ENCODE measurements around the gene COA6.
"Not testable (repeated sequence)": the region's sequence is repeated elsewhere in the genome, so short reads cannot be mapped to it uniquely, and the experiment has no call there.

The COA6 gene

GRCh38 chr1:234397732-234398131 lies 24.5 kb downstream of the COA6 start:
- H3K27ac ChIP-seq (ENCODE audit: low read length), result no peak overlapping the region
- H3K4me3 ChIP-seq (ENCODE audit: low read length), result no peak overlapping the region
- H3K4me1 ChIP-seq (ENCODE audit: control insufficient read depth, low read depth, low read length), result no peaks in the 10 kb centered on the region
- no peaks in the 10 kb centered on the region for H3K9me3 ChIP-seq (ENCODE audit: control insufficient read depth, low read depth, low read length)
- H3K9ac ChIP-seq (ENCODE audit: low read length), result no peak overlapping the region
- H3K27me3 ChIP-seq (ENCODE audit: control insufficient read depth, insufficient read depth, low read length), result no peaks in the 10 kb centered on the region
- H3K36me3 ChIP-seq (ENCODE audit: control insufficient read depth, low read depth, low read length), result peaks cover 10% of the 10 kb centered on the region

GRCh38 chr1:234398849-234399381 lies 25.7 kb downstream of the COA6 start:
- H3K36me3 ChIP-seq (ENCODE audit: control insufficient read depth, low read depth, low read length), result peaks cover 4% of the 10 kb centered on the region
- no peaks in the 10 kb centered on the region for H3K9me3 ChIP-seq (ENCODE audit: control insufficient read depth, low read depth, low read length)
- no peak overlapping the region for H3K9ac ChIP-seq (ENCODE audit: low read length)
- H3K4me3 ChIP-seq (ENCODE audit: low read length), result no peak overlapping the region
- H3K27me3 ChIP-seq (ENCODE audit: control insufficient read depth, insufficient read depth, low read length), result no peaks in the 10 kb centered on the region
- no peaks in the 10 kb centered on the region for H3K4me1 ChIP-seq (ENCODE audit: control insufficient read depth, low read depth, low read length)
- H3K27ac ChIP-seq (ENCODE audit: low read length), result no peak overlapping the region

- not testable (repeated sequence) for H3K27me3 ChIP-seq (ENCODE audit: control insufficient read depth, insufficient read depth, low read length); H3K27ac ChIP-seq (ENCODE audit: low read length); H3K9ac ChIP-seq (ENCODE audit: low read length); H3K9me3 ChIP-seq (ENCODE audit: control insufficient read depth, low read depth, low read length); H3K4me3 ChIP-seq (ENCODE audit: low read length); H3K36me3 ChIP-seq (ENCODE audit: control insufficient read depth, low read depth, low read length); H3K4me1 ChIP-seq (ENCODE audit: control insufficient read depth, low read depth, low read length)
Measured at GRCh38 chr1:234399515-234399914, 26.3 kb downstream of the COA6 start.

DNA sequence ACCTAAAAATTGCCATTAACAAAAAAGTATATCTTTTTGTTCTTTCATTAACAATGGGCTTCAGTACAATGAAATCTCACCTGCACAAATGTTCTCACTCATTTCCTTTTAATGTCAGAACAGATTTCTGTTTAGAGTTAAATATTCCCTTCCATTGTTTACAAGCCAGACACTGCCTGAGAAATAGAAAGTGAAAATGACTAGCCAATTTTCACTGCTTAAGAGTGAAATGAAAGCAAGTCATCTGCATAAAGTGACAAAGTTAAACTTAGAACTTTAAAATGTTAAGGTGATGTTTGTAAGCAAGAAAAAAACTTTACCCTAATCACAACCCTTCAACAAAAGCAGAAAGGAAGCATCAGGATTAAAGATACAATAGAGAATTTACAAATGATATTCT lies 27.5 kb downstream of the COA6 start:
- H3K4me1 ChIP-seq (ENCODE audit: control insufficient read depth, low read depth, low read length), result no peaks in the 10 kb centered on the region
- H3K27ac ChIP-seq (ENCODE audit: low read length), result no peak overlapping the region
- H3K9me3 ChIP-seq (ENCODE audit: control insufficient read depth, low read depth, low read length), result no peaks in the 10 kb centered on the region
- H3K9ac ChIP-seq (ENCODE audit: low read length), result no peak overlapping the region
- H3K27me3 ChIP-seq (ENCODE audit: control insufficient read depth, insufficient read depth, low read length), result no peaks in the 10 kb centered on the region
- H3K36me3 ChIP-seq (ENCODE audit: control insufficient read depth, low read depth, low read length), result peaks cover 6% of the 10 kb centered on the region
- H3K4me3 ChIP-seq (ENCODE audit: low read length), result no peak overlapping the region

DNA sequence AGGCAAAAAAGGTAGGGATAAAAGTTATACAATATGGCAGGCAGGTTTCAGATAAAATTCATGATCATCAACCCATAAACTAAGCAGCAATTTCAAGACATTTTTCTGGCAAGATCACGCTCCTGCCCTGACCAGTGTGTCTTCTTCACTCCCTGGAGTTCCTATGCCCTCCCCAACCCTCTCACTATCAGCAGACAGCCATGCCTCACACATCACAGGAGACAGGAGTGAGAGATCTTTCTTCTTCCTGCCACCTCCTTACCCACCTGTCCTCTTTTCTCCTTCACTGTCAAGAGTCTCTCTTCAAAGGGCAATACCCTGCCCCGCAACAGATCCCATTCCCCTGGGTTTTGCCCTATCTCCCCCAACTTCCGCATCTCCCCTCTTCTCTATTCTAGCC lies 28.4 kb downstream of the COA6 start:
- Histone ChIP-seq H3K27ac (ENCODE audit: low read length) (no peak overlapping the region), H3K9me3 (ENCODE audit: control insufficient read depth, low read depth, low read length) (no peaks in the 10 kb centered on the region), H3K36me3 (ENCODE audit: control insufficient read depth, low read depth, low read length) (peaks cover 8% of the 10 kb centered on the region)

DNA sequence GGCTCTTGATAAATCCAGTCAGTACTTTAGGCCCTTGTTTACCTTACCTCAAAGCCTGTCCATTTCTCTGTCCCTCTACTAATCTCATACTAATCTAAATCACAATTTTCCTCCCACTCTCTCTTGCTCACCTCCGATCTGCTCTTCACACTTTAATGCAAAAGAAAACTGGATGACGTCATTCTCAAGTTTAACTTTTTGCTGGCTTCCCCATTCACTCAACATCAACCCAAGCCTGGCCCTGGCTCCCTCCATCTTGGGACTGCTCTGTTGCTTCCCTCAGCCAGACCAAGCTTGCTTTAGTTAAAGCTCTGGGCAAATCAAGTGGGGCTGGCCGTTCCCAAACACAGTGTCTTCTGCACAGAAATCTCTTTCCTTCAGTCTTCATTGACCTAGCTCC lies 29.7 kb downstream of the COA6 start:
- Histone ChIP-seq H3K27ac (ENCODE audit: low read length) (no peak overlapping the region), H3K9me3 (ENCODE audit: control insufficient read depth, low read depth, low read length) (no peaks in the 10 kb centered on the region), H3K36me3 (ENCODE audit: control insufficient read depth, low read depth, low read length) (peaks cover 8% of the 10 kb centered on the region), H3K27me3 (ENCODE audit: control insufficient read depth, insufficient read depth, low read length) (no peaks in the 10 kb centered on the region), H3K4me1 (ENCODE audit: control insufficient read depth, low read depth, low read length) (no peaks in the 10 kb centered on the region), H3K9ac (ENCODE audit: low read length) (no peak overlapping the region), H3K4me3 (ENCODE audit: low read length) (no peak overlapping the region)

More for the DNA sequence above, 28.4 kb downstream of the COA6 start:
- Histone ChIP-seq H3K9ac (ENCODE audit: low read length) (no peak overlapping the region), H3K4me1 (ENCODE audit: control insufficient read depth, low read depth, low read length) (no peaks in the 10 kb centered on the region), H3K27me3 (ENCODE audit: control insufficient read depth, insufficient read depth, low read length) (no peaks in the 10 kb centered on the region), H3K4me3 (ENCODE audit: low read length) (no peak overlapping the region)

DNA sequence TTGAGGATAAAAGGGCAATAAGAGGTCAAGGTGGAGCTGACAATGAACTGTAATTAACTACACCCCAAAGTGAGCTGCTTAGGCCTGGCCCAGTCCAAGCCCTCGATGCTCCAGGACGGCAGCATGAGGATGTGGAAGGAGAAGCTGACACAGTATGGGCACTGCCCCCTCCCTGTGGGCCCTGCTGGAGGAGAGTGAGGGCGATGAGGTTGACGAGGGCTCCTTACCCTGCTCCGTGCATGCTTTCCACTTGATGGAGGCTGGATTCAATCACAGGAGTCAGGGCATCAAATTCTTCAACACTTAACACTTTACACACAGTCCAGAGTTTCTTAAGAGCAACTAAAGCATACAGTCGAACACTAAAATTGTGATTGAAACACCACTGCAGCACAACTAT lies 32.4 kb downstream of the COA6 start:
- Histone ChIP-seq H3K27me3 (ENCODE audit: control insufficient read depth, insufficient read depth, low read length) (no peaks in the 10 kb centered on the region), H3K4me3 (ENCODE audit: low read length) (no peak overlapping the region), H3K9ac (ENCODE audit: low read length) (no peak overlapping the region), H3K9me3 (ENCODE audit: control insufficient read depth, low read depth, low read length) (no peaks in the 10 kb centered on the region), H3K27ac (ENCODE audit: low read length) (no peak overlapping the region), H3K36me3 (ENCODE audit: control insufficient read depth, low read depth, low read length) (peaks cover 7% of the 10 kb centered on the region), H3K4me1 (ENCODE audit: control insufficient read depth, low read depth, low read length) (no peaks in the 10 kb centered on the region)

GRCh38 chr1:234406871-234407270 lies 33.6 kb downstream of the COA6 start:
- H3K27me3 ChIP-seq (ENCODE audit: control insufficient read depth, insufficient read depth, low read length), result no peaks in the 10 kb centered on the region
- H3K27ac ChIP-seq (ENCODE audit: low read length), result no peak overlapping the region
- H3K9me3 ChIP-seq (ENCODE audit: control insufficient read depth, low read depth, low read length), result no peaks in the 10 kb centered on the region
- H3K4me3 ChIP-seq (ENCODE audit: low read length), result no peak overlapping the region
- H3K9ac ChIP-seq (ENCODE audit: low read length), result no peak overlapping the region
- no peaks in the 10 kb centered on the region for H3K4me1 ChIP-seq (ENCODE audit: control insufficient read depth, low read depth, low read length)
- H3K36me3 ChIP-seq (ENCODE audit: control insufficient read depth, low read depth, low read length), result peaks cover 4% of the 10 kb centered on the region

DNA sequence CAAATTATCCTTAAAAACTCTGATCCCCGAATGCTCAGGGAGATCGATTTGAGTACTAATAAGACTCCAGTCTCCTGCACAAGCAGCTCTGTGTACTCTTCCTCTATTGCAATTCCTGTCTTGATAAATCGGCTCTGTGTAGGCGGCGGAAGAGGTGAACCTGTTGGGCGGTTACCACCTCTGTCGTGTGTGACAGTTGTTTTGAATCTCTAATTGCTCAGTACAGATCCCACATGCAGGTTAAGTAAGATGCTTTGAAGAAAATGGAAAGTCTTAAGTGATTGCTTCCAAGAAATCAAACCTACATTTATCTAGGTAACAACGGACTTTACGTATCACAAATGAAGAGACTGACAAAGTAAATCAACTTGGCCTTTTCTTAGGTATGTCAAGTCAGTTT lies 35.5 kb downstream of the COA6 start:
- Histone ChIP-seq H3K4me1 (ENCODE audit: control insufficient read depth, low read depth, low read length) (no peaks in the 10 kb centered on the region), H3K9ac (ENCODE audit: low read length) (no peak overlapping the region), H3K9me3 (ENCODE audit: control insufficient read depth, low read depth, low read length) (no peaks in the 10 kb centered on the region), H3K4me3 (ENCODE audit: low read length) (no peak overlapping the region), H3K36me3 (ENCODE audit: control insufficient read depth, low read depth, low read length) (peaks cover 10% of the 10 kb centered on the region), H3K27ac (ENCODE audit: low read length) (no peak overlapping the region), H3K27me3 (ENCODE audit: control insufficient read depth, insufficient read depth, low read length) (no peaks in the 10 kb centered on the region)

GRCh38 chr1:234409328-234409727 lies 36.1 kb downstream of the COA6 start:
- no peaks in the 10 kb centered on the region for H3K4me1 ChIP-seq (ENCODE audit: control insufficient read depth, low read depth, low read length)
- no peaks in the 10 kb centered on the region for H3K9me3 ChIP-seq (ENCODE audit: control insufficient read depth, low read depth, low read length)
- no peaks in the 10 kb centered on the region for H3K27me3 ChIP-seq (ENCODE audit: control insufficient read depth, insufficient read depth, low read length)
- no peak overlapping the region for H3K9ac ChIP-seq (ENCODE audit: low read length)
- H3K36me3 ChIP-seq (ENCODE audit: control insufficient read depth, low read depth, low read length), result peaks cover 12% of the 10 kb centered on the region
- H3K4me3 ChIP-seq (ENCODE audit: low read length), result no peak overlapping the region
- H3K27ac ChIP-seq (ENCODE audit: low read length), result no peak overlapping the region

- no peak overlapping the region for H3K4me3 ChIP-seq (ENCODE audit: low read length)
- no peak overlapping the region for H3K27ac ChIP-seq (ENCODE audit: low read length)
- no peaks in the 10 kb centered on the region for H3K4me1 ChIP-seq (ENCODE audit: control insufficient read depth, low read depth, low read length)
- H3K27me3 ChIP-seq (ENCODE audit: control insufficient read depth, insufficient read depth, low read length), result no peaks in the 10 kb centered on the region
- no peaks in the 10 kb centered on the region for H3K9me3 ChIP-seq (ENCODE audit: control insufficient read depth, low read depth, low read length)
- no peak overlapping the region for H3K9ac ChIP-seq (ENCODE audit: low read length)
- peaks cover 8% of the 10 kb centered on the region for H3K36me3 ChIP-seq (ENCODE audit: control insufficient read depth, low read depth, low read length)
Measured at GRCh38 chr1:234412830-234413229, 39.6 kb downstream of the COA6 start.

DNA sequence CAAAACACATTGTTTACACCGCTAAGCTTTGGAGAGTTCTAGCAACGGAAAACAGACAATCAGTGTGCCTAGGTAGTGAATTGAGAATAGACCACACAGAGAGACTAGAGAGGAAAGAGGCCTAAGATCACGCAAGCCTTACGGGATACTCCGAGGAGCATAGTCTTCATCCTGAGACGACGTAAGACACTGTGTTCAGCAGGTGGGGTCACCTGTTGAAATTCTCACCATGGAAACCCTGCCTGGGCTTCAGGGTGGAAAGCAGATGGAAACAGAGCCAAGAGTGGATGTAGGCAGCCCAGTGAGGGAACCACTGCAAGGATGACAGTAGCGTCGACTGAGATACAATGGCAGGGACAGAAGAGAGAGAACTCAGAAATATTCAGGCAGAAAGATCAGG lies 40.2 kb downstream of the COA6 start:
- no peaks in the 10 kb centered on the region for H3K9me3 ChIP-seq (ENCODE audit: control insufficient read depth, low read depth, low read length)
- H3K4me1 ChIP-seq (ENCODE audit: control insufficient read depth, low read depth, low read length), result no peaks in the 10 kb centered on the region
- H3K36me3 ChIP-seq (ENCODE audit: control insufficient read depth, low read depth, low read length), result peaks cover 8% of the 10 kb centered on the region
- no peak overlapping the region for H3K9ac ChIP-seq (ENCODE audit: low read length)
- no peaks in the 10 kb centered on the region for H3K27me3 ChIP-seq (ENCODE audit: control insufficient read depth, insufficient read depth, low read length)
- H3K27ac ChIP-seq (ENCODE audit: low read length), result no peak overlapping the region
- no peak overlapping the region for H3K4me3 ChIP-seq (ENCODE audit: low read length)
